ENCODE data around the gene OXSR1.

The OXSR1 gene

GRCh38 chr3:38139191-38139590 is 26.1 kb upstream of the OXSR1 start:
- TF ChIP-seq CTCF (IDR thresholded peaks at IDR 0.05; ENCODE audit: low read depth, low read length), result no peak
- no peak for TF ChIP-seq EZH2phosphoT487 (IDR thresholded peaks at IDR 0.05; ENCODE audit: low read depth)
- Histone ChIP-seq H3K79me2 (ENCODE audit: low read length) (peaks cover 54% of the 10 kb centered on the region), H2AFZ (ENCODE audit: low read depth, low read length) (peak overlapping the region; percentile 75; the same call in 1 of the 2 replicates), H3K9me3 (ENCODE audit: insufficient read depth, low read length) (no peaks in the 10 kb centered on the region), H3K36me3 (replicated peaks; ENCODE audit: low read depth, low read length) (peaks cover 32% of the 10 kb centered on the region), H4K20me1 (ENCODE audit: insufficient read depth, low read length) (peaks cover 8% of the 10 kb centered on the region; the same call in 1 of the 2 replicates), H3K27ac (ENCODE audit: low read length) (peak overlapping the region; percentile 72), H3K9ac (ENCODE audit: low read length) (peak overlapping the region; percentile 94), H3K27me3 (ENCODE audit: low read depth, low read length) (no peaks in the 10 kb centered on the region), H3K4me3 (ENCODE audit: low read length) (peak overlapping the region; percentile 87), H3K4me1 (ENCODE audit: low read length) (peaks cover 38% of the 10 kb centered on the region), H3K4me2 (ENCODE audit: low read length) (peak overlapping the region; percentile 91)

- H2AFZ ChIP-seq (ENCODE audit: low read depth, low read length), result no peak overlapping the region
- H3K27ac ChIP-seq (ENCODE audit: low read length), result no peak overlapping the region
- no peak for TF ChIP-seq EZH2phosphoT487 (IDR thresholded peaks at IDR 0.05; ENCODE audit: low read depth)
- no peak for TF ChIP-seq CTCF (IDR thresholded peaks at IDR 0.05; ENCODE audit: low read depth, low read length)
- H3K9ac ChIP-seq (ENCODE audit: low read length), result peak overlapping the region; percentile 94
- H3K4me3 ChIP-seq (ENCODE audit: low read length), result peak overlapping the region; percentile 87
- no peaks in the 10 kb centered on the region for H3K27me3 ChIP-seq (ENCODE audit: low read depth, low read length)
- peak overlapping the region; percentile 91 for H3K4me2 ChIP-seq (ENCODE audit: low read length)
- no peaks in the 10 kb centered on the region for H3K9me3 ChIP-seq (ENCODE audit: insufficient read depth, low read length)
- H3K36me3 ChIP-seq (replicated peaks; ENCODE audit: low read depth, low read length), result peaks cover 30% of the 10 kb centered on the region
- peaks cover 41% of the 10 kb centered on the region for H3K4me1 ChIP-seq (ENCODE audit: low read length)
- H4K20me1 ChIP-seq (ENCODE audit: insufficient read depth, low read length), result peaks cover 8% of the 10 kb centered on the region; the same call in 1 of the 2 replicates
- peaks cover 54% of the 10 kb centered on the region for H3K79me2 ChIP-seq (ENCODE audit: low read length)
Measured at GRCh38 chr3:38139652-38140051, 25.7 kb upstream of the OXSR1 start.

GRCh38 chr3:38140326-38141172 is 24.8 kb upstream of the OXSR1 start:
- Histone ChIP-seq H3K79me2 (ENCODE audit: low read length) (peaks cover 46% of the 10 kb centered on the region), H4K20me1 (ENCODE audit: insufficient read depth, low read length) (0 out of 2 replicates have a peak, but pooled peaks cover 2% of the 10 kb centered on the region), H3K27me3 (ENCODE audit: low read depth, low read length) (no peaks in the 10 kb centered on the region), H3K4me2 (ENCODE audit: low read length) (peak overlapping the region; percentile 91; the same call in 1 of the 2 replicates), H3K36me3 (replicated peaks; ENCODE audit: low read depth, low read length) (peaks cover 30% of the 10 kb centered on the region), H3K9me3 (ENCODE audit: insufficient read depth, low read length) (no peaks in the 10 kb centered on the region), H3K27ac (ENCODE audit: low read length) (no peak overlapping the region), H3K9ac (ENCODE audit: low read length) (no peak overlapping the region), H3K4me1 (ENCODE audit: low read length) (peaks cover 35% of the 10 kb centered on the region), H3K4me3 (ENCODE audit: low read length) (no peak overlapping the region), H2AFZ (ENCODE audit: low read depth, low read length) (no peak overlapping the region)
- TF ChIP-seq CTCF (IDR thresholded peaks at IDR 0.05; ENCODE audit: low read depth, low read length) (no peak), EZH2phosphoT487 (IDR thresholded peaks at IDR 0.05; ENCODE audit: low read depth) (no peak)

GRCh38 chr3:38141173-38141951 is 24.0 kb upstream of the OXSR1 start:
- H3K79me2 ChIP-seq (ENCODE audit: low read length), result peaks cover 37% of the 10 kb centered on the region
- no peak for TF ChIP-seq EZH2phosphoT487 (IDR thresholded peaks at IDR 0.05; ENCODE audit: low read depth)
- no peak for TF ChIP-seq CTCF (IDR thresholded peaks at IDR 0.05; ENCODE audit: low read depth, low read length)
- no peak overlapping the region for H2AFZ ChIP-seq (ENCODE audit: low read depth, low read length)
- H3K36me3 ChIP-seq (replicated peaks; ENCODE audit: low read depth, low read length), result peaks cover 37% of the 10 kb centered on the region
- no peaks in the 10 kb centered on the region for H4K20me1 ChIP-seq (ENCODE audit: insufficient read depth, low read length)
- H3K4me1 ChIP-seq (ENCODE audit: low read length), result peaks cover 35% of the 10 kb centered on the region
- peaks cover 5% of the 10 kb centered on the region for H3K9me3 ChIP-seq (ENCODE audit: insufficient read depth, low read length)
- no peak overlapping the region for H3K27ac ChIP-seq (ENCODE audit: low read length)
- no peak overlapping the region for H3K4me2 ChIP-seq (ENCODE audit: low read length)
- no peak overlapping the region for H3K9ac ChIP-seq (ENCODE audit: low read length)
- H3K27me3 ChIP-seq (ENCODE audit: low read depth, low read length), result no peaks in the 10 kb centered on the region
- no peak overlapping the region for H3K4me3 ChIP-seq (ENCODE audit: low read length)
